IPS DF 4.7 (cell line): ENCODE data around the gene DIAPH1.

Experiments
- DNase-seq: peaks from one replicate; pipeline ENCODE4 v3.0.0-alpha.2; 2013; ENCODE audit warnings: low spot score; ENCODE audit errors: extremely low read depth

The DIAPH1 gene

DNA sequence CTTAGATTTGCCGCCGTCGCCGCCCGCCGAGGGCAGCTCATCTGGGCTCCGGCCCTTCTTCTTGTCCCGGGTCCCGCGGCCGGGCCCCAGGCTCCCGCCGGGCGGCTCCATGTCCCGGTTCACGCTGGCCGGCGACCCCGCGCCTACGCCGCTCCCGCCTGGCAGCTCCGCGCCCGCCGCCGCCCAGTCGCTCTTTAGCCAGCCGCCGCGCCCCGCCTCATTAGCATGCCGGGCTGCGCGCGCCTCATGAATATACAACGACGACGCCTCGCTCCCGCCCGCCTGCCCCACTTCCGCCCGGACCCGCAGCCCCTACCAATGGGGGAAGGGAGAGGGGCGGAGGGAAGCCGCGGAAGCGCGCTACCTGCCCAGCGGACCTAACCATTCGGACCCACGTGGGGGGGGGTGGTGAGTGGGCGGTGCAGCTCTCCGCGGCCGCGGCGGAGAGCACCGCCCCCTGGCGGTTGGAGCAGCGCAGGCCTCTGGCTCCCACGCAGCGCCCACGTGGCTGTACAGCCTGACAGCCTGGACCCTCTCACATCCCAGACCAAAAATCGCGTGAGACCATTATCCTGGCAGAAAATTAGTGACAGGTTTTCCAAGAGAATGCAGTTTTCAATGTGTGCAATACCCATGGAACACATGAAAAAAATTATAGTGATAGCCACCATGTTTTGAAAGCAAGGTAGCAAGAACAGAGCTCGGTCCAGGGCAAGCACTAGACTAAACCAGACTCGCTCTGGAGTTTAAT is at the start of gene DIAPH1:
Gene DIAPH1 (minus strand): TSS at position 197 of the 751 bp plus-strand sequence. CDS start 86 bp downstream, at position 111.
- peak; percentile 72 for DNase-seq

DNA sequence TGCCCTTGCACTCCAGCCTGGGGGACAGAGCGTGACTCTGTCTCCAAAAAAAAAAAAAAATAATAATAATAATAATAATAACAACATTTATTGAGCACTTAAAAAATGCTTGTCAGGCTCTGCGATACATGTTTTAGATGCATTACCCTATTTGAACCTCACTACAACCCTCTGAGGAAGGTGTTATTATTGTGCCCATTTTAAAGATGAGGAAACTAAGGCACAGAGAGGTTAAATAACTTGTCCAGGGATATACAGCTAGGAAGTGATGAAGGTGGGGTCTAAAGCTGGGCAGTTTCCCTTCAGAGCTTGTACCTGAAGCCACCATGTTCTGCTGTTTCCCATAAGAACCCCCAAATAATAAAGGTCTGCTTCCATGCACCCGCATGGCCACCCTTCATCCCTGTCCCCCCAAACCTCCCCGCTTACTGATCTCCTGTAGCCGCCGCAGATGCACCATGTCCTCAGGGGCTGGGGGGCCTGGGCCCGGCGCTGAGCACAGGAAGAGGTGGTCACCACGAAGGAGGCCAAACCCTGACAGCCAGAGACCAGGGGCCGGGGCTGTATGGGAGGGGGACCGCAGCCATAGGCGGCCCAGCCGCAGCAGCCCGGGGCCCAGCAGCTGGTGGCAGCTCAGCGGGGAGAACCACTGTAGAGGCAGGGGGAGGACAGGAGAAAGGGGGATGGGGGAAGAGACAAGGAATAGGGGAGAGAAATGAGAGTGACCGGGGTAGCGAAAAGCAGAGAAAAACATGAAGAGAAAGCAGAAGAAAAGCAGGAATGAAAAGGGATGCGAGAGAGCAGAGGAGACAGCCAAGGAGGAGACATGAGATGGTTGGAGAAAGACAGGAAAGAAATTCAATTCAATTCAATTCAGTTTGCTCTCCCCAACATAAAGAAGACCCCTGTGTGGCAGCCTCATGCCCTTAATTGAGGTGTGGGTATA is 47.5 kb upstream of the DIAPH1 start:
- no peak for DNase-seq

DNA sequence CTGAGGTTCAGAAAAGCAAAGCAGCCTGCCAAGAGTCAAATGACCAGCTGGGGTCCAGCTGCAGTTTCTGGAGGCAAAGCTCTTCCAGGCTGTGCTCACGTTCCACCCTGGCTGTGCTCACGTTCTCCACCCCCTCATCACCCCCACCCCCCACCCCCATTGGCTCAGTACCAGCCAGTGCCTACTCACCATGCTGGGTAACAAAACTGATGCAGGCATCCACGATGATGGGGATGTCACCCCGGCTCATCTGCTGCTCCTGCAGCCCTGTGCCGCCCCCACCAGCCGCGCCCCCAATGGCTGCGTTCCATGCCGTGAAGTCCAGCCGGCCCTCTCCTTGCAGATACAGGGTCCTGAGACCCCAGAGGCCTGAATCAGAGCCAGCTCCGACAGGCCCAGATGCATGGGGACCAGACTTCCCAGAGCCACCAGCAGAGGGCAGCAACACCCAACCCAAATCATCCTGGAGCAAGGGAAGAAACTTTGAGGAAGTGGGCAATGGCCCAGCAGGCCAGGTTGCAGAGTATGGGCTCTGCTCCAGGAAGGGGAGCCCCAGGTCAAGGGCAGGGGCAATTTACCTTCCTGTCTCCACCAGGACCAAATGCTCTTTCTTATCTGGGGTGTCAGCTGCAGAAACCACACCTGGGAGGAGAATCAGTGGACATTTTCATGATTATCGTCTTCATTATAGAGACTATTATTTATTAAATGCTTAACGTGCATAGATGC is 46.1 kb upstream of the DIAPH1 start:
- no peak for DNase-seq

DNA sequence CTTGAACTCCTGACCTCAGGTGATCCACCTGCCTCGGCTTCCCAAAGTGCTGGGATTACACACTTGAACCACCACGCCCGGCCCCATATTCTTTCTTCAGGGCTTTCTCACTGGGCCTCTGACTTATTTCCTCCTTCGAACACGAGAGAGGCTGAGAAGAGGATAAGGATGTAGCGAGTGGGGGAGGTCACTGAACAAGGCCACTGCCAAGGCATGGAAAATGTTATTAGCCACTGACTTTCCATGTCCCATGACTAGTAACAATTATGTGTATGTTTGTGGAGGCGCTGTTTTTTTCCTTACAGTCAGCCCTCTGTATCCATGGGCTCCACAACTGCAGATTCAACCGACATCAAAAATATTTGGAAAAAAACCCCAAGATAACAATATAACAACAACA is 44.7 kb upstream of the DIAPH1 start:
- DNase-seq: no peak

DNA sequence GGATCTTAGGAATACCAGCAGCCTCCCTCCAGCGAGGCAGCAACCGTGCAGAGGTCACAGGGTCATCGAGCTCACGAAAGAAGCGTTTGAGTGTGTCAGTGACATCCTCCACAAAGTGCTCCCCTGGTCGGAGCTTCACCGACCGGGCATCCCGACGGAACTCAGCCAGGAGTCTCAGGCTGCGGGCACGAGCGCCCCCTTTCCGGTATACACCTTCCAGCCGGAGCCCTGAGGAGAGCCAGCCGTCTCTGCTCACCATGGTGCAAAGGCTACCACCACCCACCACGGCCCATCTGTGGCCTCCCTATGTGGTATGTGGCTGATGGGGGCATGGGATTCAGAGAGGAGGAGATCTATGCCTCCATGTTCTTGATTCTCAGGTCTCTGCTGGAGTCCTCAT is 43.2 kb upstream of the DIAPH1 start:
- DNase-seq: no peak

DNA sequence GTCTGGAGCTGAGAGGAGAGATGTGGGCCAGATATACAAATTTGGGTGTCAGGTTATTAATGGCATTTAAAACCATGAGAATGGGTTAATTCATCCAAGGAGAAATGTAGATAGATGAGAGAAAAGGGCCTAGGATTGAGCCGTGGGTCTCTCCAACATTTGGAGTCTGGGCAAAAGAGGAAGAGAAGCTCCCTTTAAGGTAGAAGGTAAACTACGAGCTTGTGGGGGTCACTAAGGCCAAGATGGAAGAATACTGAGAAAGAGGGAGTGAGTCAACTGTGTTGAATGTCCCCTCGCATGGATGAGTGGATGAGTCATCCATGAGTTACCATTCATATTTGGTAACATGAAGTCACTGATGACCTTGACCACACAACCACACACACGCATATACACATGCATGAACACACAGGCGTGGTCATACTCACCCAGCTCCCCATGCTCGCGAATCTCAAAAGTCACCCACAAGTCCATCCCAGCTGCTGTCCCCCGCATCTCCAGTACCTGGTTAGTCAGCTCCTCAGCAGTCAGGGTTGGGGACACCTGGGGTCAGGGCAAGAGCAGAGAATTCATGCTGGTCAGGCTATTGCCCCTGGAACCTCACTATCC is 39.2 kb upstream of the DIAPH1 start:
- DNase-seq: no peak

DNA sequence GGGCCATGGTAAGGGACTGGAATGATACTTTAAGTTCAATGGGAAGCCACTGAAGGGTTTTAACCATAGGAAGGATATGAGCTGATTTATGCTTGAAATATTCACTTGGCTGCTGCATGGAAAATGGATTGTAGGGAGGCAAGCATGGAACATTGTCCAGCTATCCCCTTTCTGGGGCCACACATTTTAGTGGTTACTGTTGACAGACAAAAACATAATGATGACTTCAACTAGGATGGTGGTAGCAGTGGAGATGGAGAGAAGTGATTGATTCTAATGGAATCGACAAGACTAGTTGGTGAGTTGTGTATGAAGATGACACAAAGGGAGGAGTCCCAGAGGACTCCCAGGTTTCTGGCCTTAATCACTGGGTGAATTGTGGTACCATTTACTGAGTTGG is 38.6 kb upstream of the DIAPH1 start:
- no peak for DNase-seq

DNA sequence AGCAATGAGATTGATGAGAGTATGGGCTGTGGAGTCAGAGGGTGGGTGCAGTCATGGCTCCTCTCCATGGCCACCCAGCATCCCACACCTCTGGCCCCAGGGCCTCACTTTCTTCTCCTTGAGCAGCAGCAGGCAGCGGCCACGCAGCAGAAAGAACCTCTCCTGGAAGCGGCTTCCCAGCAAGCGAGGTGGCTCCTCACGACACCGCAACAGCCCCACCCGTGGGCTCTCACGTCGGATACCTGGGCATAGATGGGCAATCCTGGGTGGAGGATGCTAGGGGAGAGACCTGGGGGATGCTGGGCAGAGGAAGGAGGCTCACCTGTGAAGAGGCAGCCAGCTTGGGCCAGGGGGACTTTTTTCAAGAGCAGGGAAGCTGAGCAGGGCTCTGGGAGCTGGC is 37.6 kb upstream of the DIAPH1 start:
- DNase-seq: no peak

DNA sequence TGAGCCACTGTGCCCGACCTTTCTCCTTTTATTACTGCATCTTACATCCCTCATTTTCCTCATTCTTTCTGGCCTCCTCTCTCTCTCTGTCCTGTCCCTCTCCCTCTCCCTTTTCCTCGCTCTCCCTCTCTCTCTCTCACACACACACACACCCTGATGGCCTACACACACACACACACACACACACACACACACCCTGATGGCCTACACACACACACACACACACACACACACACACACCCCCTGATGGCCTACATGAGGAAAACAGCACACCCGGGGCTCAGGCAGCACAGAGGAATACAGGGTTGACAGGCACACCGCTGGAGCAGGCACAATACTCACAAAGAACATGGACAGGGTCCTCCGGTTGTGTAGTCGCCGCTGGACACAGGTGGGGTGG is 36.2 kb upstream of the DIAPH1 start:
- DNase-seq: no peak

DNA sequence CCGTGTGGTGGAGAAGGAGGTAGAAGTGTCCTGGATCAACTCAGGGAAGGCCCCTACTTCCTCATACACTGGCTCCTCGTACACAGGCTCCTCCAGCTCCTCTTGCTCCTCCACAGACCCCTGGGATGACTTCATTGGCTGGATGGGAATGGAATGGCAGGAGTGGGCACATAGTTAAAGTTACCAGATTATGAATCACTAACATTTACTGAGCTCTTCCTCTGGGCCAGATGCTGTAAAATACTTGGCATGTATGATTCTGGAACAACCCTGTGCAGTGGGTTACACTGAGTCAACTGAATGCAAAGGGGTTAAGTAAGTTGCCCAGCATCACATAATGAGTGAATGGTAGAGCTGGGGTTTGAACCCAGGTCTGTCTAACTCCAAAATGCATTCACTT is 35.5 kb upstream of the DIAPH1 start:
- no peak for DNase-seq

DNA sequence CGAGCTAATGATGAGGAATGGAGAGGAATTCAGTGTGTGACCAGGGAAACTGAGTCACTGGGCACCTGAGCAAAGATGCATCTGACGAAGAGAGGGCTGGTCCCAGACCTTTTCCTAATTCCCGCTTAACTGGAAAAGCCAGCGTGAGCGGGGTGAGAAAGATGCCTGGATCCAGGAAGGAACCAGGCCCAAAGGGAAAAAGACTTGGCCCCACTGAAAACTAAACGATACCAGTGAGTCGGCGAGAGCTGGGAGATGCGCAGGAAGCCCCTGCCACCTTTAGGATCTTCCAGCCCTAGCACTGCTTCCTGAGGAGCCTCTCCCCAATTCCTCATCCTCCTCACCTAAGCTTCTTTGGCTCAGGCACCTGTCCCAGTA is 32.9 kb upstream of the DIAPH1 start:
- DNase-seq: no peak

DNA sequence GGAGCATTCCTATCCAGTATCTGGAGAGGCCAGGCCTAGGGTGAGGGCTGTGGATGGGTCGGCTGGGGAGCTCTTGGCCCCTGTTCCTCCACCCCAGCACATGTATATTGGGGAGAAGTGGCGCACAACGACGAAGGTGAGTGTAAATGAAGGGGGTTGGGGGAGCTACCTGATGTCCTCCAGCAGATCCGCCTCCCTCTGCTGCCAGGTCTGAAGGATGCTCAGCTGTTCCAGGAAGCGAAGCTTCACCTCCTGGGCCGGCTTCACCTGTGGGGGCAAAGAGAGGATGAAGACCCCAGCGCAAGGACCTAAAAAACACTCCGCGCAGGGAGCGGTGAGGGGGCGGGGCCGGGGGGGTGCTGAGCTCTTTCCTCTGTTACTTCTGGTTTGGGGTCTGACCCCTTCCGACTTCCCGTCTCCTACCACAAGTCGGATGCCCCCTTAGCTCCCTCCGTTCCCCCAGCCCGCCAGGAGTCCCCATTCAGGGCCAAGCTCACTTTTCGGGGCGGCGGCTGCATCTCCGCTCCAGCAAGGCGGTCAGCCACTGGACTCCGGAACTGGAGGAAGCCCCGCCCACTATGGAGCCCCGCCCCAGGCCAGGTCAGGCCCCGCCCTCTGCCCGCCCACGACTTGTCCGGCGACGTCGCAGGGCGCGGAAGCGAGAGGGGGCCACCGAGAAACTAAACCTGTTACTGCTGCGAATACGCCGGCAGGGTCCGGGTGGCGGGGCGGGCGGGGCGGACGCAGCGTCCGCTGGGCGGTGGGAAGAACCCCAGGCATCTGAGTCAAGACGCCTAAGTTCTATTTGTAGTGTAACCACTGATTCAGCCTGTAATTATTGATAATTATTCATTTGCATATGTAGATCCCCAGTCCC is 32.3 kb upstream of the DIAPH1 start, which contains the start of gene FCHSD1:
Gene FCHSD1 (minus strand): TSS at position 568 of the 877 bp plus-strand sequence. CDS start 50 bp downstream, at position 518.
- no peak for DNase-seq

DNA sequence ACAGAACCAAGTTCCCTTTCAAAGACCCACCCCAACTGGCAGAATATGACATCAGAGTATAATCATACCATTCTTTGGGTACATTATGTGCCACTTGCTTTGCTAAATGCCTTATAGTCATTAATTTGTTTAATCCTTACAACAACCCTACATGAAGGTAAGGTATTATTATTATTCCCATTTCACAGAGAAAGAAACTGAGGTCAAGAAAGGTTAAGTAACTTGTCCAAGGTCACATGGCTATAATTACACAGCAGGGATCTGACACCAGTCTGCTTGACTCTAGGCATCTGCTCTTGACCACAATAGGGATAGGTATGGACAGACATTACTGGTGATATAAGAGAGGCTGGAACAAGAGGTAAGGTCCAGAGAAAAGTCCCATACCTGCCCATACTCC is 31.2 kb upstream of the DIAPH1 start:
- no peak for DNase-seq

DNA sequence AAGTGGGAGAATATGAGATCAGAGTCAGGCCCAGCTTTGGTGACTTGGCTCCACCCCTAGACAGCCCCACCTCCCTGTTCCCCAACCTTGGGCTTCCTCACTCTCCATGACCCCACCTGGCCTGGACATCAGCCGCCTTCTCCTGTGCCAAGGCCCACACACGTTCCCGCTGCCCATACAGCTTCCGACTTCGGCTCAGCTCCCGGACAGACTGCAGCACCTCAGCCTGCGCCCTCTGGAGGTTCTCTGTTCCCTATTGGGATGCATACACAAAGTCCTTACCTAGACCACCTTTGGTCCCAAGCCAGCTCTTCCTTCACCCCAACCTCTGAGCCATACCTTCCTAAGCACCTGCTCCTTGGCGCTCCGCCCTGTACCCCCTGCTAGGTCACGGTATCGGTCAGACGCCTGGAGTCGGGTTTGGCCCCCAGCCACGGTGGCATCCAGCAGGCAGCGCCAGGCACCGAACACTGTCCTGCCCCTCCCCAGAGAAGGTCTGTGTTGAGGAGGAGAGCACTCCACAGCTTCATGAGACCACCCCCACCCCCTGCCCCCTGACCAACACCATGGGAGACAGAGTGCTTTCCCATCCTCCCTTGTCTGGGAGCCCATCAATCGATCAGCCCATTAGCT is 30.4 kb upstream of the DIAPH1 start:
- no peak for DNase-seq

DNA sequence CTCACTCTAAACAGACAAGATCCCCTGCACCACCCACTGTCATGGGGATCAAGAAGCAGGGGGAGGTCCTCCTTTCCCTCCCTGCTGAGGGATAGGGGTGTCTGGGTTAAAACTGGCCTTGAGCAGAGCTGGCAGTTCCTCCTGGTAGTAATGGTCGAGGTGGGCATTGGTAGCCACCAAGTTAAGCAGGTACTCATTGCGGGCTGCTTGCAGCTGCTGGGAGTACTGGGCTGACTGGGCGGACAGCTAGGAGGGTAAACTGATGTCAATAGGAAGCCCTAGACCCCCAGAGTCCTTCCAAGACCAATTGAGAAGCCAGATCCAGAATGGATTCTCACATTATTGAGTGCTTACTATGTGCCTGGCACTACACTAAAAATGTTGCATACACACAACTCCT is 29.1 kb upstream of the DIAPH1 start:
- DNase-seq: no peak

DNA sequence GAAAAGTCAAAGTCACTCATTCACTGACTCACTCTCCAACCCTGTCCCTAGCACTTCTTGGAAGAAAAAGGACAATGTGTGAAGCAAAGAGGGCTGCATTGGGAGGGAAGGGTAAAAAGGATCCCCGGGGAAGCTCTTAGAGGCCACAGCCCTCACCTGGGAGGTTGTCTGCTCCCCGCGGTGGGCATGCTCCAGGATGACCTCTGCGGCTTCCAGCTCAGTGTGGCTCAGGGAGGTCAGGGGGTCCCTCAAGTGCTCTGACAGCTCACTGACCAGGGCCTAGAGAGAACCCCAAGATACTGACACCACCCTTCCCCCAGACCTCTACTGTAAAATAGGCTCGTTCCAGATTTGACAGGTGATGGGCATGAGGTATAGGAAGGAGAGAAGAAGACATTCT is 28.4 kb upstream of the DIAPH1 start:
- DNase-seq: no peak

DNA sequence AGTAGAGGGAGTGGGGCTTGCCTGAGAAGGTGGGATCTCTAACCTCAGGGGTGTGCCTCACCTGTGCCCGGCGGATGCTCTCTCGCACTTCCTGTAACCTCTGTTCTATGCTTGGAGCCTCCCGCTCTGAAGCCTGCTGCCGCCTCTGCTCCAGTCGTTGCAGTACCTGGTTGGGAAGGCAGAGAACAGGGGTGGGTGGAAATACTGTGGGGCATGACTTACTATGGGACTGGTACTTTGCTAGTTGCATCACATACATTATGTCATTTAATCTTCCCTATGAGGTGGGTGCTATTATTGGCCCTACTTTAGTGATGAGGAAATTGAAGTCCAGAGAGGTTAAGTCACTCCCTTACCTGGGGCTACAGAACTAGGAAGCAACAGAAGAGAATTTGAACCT is 27.2 kb upstream of the DIAPH1 start:
- DNase-seq: no peak

DNA sequence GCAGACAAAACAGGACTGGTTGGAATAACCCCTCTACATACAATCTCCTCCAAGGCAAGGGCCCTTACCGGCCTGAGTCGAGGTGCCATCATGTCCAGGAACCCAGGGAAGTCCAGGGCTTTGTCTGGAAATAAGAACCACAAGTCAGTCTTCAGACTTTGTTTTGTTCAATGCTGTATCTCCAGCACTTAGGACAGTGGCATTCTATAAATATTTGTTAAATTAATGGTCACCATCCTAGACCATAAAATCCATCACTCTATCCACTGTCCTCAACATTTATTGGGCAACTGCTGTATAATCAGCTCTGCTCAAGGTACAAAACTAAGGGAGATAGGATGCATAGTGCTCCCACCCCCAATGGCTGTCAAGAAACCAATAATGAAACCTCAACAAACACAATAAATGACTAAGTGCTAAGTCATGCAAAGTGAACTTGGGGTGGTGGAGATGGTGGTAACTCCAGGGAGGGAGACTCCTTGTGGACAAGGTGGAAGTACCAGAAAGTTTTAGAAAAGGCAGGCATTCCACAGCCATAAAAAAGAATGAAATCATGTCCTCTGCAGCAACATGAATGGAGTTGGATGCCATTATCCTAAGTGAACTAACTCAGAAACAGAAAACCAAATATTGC is 23.0 kb upstream of the DIAPH1 start:
- no peak for DNase-seq

DNA sequence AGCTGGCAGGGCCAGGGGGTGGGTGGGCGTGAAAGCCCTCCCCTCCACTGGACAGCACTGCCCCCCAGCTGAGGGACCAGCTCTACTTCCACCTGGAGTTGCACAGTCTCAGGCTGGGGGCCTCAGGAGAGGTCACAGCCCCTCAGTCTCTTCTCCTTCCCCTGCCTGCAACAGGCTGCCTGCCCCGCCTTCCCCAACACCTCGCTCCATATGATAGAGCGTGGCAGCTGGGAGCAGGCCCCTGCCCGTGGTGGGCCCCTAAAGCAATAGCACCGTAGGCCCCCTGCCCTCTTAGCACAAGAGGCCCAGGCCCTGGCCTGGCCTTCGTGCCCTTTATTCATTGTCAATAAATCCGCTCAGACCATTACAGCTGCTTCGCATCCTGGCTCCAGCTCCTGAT is 21.9 kb upstream of the DIAPH1 start:
- DNase-seq: no peak

DNA sequence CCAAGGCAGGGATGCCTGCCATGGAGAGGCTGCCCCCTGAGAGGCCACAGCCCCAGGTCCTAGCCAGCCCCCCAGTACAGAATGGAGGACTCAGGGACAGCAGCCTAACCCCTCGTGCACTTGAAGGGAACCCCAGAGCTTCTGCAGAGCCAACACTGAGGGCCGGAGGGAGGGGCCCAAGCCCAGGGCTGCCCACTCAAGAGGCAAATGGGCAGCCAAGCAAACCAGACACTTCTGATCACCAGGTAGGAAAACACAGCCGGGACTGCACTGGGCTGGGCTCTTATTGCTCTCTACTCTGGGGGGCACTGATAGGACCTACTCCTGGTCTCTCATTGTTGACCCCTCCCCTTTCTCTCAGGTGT is 21.2 kb upstream of the DIAPH1 start:
- DNase-seq: no peak
